ENCODE results near the gene GPR37.

GPR37 gene, protein sequence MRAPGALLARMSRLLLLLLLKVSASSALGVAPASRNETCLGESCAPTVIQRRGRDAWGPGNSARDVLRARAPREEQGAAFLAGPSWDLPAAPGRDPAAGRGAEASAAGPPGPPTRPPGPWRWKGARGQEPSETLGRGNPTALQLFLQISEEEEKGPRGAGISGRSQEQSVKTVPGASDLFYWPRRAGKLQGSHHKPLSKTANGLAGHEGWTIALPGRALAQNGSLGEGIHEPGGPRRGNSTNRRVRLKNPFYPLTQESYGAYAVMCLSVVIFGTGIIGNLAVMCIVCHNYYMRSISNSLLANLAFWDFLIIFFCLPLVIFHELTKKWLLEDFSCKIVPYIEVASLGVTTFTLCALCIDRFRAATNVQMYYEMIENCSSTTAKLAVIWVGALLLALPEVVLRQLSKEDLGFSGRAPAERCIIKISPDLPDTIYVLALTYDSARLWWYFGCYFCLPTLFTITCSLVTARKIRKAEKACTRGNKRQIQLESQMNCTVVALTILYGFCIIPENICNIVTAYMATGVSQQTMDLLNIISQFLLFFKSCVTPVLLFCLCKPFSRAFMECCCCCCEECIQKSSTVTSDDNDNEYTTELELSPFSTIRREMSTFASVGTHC

DNA sequence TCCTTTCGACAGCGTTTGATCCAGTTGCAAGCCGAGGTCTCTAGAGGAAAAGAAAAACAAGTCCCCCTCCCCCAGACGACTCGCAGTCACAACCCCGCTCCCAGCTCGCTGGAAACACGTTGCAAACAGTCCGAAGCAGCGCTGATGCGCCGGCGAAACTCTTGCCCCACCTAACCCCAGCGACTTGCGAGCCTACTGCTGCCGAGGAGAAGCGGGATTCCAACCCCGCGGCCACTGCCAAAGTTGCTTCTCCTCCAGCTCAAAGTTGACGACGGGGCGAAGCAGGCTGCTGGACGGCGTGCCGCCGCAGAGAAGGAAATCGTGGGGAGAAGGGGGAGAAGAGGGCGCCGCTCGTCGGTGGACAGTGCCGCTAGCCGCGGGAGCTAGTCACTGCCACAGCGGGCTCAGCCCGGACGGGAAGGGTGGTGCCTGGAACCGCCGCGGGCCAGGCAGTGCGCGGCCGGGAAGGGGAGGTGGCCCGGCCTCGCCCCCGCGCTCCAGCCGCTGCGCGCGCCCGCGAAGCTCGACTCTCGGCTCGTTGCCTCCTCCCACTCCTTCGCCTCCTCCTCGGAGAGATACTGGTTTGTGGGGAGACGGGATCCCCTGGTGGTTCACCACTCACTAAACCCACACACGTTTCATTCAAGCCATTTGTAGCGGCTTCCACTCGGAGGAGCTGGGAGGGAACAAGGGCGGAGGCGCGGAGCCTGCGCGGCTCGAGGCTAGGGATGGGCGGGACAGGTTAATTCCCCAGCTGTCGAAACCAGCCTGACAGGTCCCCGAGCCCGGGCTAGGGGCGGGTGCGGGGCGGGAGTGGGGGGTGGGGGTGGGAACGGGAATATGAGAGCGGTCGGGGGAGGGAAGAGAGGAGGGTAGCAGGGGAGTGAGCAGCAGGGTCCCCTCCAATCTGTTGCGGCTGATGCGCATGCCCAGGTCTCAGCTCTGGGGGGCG lies at the start of gene GPR37:
Gene GPR37, minus strand, starts transcription at position 392 of the 952 bp plus-strand sequence. CDS start 816 bp downstream, outside the sequence.
- DNase-seq = peak; percentile 27

DNA sequence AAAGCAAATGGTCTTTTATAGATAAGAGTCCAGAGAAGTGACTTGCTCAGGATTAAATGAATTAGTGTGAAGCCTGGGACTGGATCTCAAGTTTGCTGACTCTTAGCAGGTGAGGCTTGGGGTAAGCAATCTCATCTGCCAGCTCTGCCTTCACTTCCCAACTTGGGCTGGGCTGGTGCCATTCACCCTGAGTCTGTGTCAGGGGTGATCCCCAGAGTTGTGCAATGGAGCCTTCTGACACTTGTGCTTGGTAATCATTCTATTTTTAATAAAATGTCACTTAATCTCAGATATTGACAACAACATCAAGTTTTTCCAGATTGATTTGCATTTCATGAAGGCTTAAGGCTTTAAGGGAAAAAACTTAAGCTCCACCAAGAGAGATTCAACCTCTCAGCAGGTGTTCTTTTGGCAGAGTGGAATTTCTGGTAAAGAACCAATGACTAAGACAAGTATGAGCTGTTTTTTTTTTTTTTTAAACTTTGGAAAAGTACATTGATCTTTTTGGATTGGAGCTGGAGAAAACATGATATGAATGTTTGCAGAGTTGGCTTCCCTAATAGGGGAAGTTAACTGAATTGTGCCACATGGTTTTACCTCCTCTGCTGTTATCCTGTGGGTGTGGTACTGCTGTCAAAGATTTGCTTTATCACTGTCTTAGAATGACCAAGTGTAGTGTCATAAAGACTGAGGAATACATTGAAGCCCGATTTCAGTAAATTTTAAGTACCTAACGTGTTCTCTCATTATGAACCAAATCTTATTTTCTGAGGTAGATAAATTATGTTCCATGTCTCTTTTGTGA lies 48.6 kb upstream of the GPR37 start:
- DNase-seq = no peak

DNA sequence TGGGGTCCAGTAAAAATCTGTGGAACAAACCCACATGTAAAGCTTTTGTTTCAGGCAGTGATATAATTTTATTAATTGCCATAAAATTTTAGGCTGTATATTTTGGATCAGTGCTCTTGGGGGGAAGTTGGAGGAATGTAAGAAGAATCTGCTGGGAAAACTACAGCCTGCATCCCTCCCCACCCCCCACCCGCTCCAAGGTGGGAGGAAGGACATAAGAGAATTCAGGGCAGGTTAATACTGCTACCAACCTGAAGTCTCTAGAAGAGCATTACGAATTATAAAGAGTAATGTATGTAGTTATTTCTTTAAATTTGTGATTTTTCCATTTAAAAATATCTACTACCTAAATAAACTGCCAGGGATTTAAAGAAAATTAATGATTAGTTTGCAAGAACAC lies 47.2 kb upstream of the GPR37 start:
- DNase-seq = no peak

DNA sequence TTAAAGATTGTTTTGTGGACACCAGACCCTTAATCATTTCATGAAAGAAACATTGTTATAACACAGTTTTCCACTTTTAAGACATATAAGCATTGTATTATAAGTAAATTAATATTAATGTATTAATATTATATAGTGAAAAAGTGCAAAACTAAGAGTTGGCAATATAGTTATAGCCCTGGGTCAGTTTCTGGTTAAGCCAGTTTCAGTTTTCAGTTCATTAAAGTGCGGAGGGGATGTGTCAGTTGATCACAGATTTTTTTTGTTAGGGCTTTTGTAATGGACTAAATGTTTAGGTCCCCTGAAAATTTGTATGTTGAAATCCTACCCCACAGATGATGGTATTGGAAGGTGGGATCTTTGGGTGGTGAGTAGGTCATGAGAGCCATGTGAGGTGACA lies 45.7 kb upstream of the GPR37 start:
- DNase-seq = no peak

DNA sequence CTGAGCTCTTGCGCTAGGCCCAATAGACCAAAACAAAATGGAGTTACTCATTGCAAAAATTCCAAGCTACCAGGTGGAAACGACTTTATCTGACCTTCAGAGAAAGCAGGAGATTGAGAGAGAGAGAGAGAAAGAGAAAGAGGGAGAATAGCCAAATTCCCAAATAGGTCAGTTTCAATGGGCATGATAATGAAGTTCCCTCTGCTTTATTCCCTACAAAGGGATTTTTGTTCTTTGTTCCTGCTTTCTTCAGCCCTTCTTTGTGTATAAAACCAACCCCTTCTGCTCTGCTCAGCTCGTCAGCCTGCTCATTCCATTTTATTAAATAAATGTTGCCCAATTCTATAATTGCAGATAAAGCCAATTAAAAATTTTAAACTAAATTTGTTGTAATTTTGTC lies 45.0 kb upstream of the GPR37 start:
- DNase-seq = no peak

DNA sequence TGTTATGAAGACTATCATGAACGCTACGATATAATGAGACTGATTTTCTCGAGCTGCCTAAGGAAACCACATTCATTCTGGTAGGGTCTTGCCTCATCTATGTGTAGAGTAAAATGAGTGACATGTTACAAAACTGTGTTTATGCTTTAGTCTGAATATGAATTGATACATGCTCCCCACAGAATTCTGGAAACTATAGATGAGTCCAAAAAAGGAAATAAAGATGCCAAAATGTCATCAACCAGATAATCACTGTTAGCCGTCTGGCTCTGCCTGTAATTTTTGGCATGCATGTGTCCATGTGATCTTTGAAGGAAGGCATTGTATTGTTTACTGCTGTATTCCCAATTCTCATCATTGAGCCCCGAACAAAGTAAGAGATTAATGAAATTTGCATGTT lies 42.6 kb upstream of the GPR37 start:
- DNase-seq = no peak

DNA sequence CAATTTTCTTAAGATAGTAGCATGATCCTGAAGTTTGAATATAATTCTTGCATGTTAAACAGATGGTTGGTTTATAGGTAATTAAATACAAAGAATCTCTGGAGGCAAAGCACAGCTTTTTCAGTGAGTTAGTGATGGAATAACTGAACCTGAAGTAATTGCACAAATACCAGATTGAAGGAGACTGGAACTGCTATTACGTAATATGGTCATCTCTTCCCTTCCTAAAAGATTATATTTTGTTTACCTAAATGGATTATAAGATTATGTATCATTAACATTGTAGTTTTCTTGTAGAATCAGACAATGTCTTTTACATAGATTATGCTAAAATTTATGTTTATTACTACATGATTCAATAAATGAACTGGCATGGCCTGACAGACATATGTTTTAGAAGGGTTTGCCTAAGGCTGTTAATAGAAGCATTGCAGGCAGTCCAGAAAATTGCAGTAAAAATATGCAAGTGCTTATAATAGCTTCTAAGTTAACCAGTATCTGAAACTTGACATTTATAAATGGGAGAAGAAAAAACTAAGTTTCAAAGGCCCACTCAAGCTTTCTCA lies 35.8 kb upstream of the GPR37 start:
- no peak for DNase-seq

DNA sequence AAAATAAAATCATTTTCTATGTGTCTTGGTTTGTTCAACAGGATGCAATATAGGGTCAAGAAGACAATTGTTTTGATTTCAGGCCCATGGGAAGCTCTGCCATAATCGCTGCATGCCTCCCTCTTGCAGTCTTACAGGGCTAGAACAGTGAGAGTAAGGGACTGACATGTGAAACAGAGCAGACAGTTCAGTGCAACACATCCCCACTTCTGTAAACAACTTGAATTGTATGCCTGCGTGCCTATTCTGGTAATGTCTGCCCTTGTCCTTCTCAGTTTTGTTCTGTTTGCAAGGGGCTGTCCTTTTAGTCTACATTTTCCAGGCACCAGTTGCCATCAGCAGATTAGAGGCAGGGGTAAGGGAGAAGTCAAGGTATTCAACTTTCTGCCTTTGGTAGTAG lies 34.8 kb upstream of the GPR37 start:
- DNase-seq = no peak

DNA sequence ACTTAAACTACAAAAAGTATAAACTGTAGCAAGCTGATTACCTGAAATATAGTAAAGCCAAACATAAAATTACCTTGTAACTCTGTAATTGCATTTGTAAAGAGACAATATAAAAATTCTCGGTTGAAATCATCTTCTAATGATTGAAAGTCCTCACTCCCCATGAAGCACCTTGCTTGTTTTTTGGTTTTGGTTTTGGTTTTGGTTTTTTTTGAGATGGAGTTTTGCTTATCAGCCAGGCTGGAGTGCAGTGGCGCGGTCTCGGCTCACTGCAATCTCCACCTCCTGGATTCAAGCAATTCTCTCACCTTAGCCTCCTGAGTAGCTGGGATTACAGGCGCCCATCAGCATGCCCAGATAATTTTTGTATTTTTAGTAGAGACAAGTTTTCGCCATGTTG lies 33.9 kb upstream of the GPR37 start:
- no peak for DNase-seq

DNA sequence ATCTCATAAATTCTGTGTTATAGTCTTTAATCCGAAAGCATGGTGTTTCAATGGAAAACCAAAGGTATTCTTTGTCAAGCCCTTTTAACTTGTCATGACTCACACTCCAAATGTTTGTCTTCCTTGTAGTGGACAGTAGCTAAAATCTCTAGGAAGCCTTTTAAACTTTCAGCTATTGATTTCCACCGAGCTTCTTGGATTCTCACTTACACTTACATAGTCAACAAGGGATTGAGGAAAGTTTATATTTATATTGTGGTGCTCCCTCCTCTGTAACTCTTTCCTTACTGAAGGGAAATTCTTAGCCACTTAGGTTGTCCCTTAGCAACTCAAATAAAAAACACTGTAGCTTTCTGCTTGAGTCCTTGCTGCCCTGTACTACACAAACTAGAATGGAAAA lies 31.2 kb upstream of the GPR37 start:
- no peak for DNase-seq

DNA sequence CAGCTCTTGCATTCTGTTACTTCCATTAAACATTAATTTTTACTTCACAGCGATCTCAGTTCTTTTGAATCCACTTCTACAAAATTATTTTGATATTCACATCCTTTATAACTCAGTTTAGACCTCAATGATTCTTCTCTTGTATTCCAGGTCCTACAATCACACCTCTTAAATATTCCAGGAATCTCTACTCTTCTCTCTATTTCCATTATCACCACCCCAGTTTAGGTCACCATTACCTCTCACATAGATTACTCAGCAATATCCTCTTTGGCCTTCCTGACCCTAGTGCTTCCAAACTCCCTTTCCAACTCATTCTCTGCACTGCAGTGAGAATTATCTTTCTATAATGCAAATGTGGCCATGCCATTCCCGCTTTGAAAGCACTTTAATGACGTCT lies 27.1 kb upstream of the GPR37 start:
- DNase-seq = no peak

DNA sequence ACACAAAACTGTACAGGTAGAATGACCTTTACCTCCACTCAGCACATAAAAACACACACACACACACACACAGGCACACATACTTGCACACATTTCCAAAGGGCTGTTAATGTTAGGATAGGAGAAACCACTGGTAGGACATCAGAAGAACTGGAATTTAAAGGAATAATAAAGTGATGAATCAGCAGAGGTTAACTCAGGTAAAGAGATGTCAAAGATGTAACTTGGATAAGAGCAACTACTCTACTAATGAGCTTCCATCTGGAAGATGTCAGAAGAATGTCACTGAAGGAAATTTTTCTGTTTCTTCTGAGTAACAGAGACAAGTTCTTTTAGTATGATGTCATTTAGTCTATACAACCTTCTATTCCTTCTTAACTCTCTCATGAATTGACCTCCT lies 26.4 kb upstream of the GPR37 start:
- DNase-seq = no peak

DNA sequence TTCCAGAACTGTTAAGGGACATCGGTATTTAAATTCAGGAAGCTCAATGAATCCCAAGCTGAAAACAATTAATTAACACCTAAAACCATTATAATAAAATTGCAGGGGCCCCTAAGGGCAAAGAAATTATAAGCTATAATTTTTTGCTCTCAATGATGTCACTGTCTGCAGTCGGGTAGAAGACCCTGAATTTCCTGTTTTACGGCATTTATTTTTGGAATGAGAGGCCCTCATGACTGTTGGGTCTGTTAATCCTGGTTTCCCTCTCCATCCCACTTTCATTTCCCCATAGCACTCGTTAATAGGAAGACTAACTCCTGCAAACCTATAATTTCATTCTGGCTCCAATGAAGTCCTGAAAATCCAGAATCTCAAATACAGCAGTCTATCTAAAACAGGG lies 25.8 kb upstream of the GPR37 start:
- DNase-seq = no peak

DNA sequence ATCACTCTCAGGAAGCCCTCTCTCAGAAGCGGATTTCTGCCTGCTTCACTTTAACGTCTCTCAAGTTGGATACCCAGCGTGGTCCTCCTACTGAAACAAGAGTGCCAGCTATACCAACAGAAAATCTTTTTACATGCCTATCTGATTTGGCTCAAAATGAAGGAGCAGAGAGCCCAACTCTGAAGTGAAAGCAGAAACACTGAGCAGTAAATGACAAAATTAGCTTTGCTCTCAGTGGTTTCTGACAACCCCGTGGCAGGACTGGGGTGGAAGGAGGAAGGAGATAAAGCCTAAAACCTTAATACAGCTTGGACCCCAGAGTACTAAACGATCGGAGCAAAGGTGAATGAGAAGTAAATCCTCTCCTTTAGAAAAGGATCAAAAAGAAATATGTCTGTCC lies 25.1 kb upstream of the GPR37 start:
- no peak for DNase-seq

DNA sequence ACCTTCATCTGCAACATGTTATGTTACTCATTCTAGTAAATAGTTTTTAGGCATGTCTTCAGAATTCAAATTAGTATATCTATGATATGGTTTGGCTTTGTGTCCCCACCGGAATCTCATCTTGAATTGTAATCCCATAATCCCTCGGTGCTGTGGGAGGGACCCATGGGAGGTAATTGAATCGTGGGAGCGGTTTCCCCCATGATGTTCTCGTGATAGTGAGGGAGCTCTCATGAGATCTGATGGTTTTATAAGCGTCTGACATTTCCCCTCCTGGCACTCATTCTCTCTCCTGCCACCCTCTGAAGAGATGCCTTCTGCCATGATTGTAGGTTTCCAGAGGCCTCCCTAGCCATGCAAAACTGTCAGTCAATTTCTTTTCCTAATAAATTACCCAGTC lies 20.4 kb upstream of the GPR37 start:
- DNase-seq = no peak

DNA sequence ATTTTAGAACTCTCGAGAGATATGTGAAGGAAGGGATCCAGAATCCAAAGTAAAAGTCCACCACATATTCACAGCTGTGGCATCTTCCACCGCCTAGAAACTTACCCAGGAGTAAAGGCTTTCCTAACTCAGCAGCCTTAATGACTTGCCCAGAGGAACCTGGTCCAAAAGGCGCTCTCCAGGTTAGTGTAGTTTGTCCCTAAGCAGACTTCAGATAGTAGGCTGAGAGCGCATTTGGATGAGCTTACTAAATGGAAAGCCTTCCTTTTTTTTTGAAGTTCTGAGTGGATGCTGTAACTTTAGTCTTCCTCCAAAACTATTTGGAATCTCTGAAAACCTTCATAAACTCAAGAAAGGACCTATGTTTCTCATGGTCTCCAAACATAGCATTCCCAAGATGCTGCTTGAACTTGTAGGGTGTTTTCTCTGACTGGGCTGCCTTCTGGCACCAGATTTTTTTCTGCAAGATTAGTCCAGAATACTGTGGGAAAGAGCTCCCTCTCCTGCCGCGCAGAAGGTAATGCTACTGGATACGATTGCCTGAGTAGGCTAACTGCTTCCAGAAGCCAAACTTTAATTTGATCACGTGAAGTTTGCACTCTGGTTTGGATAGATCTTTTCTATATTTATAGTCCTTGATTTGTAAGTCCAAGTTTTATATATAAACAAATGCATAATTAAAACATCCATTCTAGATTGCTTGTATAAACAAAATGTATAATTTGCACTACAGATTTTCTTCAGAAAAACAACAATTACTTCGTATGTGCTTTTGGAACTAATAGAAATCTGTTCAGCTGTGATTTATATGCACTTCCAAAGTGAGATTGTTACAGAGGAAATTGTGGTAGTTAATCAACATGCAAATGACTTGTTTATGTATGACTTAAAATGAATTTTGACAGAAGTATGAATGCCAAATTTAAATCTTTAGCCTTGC lies 19.6 kb upstream of the GPR37 start:
- DNase-seq = peak; percentile 47

DNA sequence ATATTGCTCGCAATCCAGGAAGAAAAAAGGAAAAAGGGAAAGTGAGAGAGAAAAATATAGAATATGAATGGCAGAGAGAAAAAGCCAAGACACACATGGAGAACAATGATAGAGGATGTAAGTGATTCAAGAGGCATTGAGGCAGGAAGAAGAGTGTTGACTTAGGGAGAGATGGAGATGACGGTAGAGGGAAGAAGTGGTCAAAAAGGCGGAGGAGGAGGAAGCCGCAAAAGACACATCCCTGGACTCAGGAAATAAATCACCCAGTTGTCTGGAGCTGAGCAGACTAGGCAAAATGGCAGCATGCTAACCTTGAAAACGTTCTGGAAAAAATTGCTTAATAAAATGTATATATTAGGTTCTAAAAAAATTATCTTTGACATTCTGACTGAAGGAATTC lies 17.7 kb upstream of the GPR37 start:
- no peak for DNase-seq

DNA sequence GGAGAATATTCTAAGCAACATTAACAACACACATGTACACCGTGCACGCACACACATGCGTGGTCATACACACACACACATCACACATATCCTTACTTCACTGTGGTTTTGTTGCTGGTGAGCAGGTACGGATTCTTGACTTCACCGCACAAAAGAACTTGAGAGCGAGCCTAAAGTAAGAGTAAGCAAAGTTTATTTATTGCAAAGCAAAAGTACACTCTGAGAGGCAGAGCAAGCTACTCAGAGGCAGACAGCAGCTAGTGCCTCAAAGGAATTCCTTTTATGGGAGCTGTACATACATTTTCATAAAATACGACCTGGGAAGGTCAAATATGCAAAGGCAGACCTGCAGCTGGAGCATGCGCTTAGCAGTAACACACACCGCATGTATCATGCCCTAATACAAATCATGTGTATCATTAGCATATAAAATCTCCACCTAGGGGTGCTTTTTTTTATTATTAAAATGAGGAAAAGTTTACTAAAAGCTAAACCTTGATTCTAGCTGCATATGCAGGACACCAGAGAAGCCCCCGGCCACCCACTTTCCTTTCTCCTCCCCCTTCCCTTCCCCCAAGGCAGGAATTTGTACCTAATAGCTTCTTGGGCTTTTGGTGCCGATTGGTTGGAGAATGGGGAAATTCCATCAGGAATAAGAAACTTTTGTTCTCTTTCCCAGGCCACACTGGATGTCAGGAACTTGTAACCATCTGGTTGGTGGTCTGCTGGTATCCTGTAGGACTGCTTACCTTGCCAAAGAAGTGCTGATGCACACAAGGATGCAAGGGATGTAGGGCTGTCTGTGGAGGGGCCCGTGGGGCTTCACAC lies 16.5 kb upstream of the GPR37 start:
- no peak for DNase-seq

DNA sequence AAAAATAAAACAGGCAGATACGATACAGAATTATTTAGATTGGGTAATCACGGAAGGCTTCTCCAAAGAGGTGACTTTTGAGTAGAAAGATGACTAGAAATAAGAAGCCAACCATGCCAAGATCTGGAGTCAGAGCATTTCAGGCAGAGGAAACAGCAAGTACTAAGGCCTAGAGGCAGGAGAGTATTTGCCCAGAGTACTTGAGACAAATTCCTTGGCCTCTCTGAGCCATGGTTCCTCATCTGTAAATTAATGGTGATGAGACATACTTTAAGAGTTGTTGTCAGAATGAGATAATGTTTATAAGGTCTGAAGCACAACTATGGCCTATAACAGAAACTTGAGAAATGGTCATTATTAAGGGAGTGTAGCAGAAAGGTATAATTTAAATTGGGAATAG lies 15.8 kb upstream of the GPR37 start:
- DNase-seq = no peak

DNA sequence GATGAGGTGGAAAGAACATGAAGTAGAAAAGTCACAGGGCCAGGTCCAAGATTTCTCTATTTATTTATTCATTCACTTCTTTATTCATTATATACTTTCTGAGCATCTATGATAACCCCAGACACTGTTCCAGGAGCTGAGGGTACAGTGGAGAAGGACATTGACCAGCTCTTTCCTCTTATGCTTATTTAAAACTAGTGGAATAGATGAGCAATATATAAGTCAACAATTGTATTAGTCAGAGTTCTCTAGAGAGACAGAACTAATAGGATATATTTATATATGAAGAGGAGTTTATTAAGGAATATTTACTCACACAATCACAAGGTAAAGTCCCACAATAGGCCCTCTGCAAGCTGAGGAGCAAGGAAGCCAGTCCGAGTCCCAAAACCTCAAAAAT lies 15.0 kb upstream of the GPR37 start:
- DNase-seq = no peak

All from fibroblast of upper back skin (primary cell).